ENCODE results near the gene NT5E. TPM values are rescaled to one million over a fixed set of nuclear protein-coding genes. Genes with fewer than 3 reads are reported as not detected.
"Not testable (repeated sequence)": the region's sequence is repeated elsewhere in the genome, so short reads cannot be mapped to it uniquely, and the experiment has no call there.

Gene NT5E
- total RNA-seq, 1 experiment from 2014 or later = 76.5 TPM

DNA sequence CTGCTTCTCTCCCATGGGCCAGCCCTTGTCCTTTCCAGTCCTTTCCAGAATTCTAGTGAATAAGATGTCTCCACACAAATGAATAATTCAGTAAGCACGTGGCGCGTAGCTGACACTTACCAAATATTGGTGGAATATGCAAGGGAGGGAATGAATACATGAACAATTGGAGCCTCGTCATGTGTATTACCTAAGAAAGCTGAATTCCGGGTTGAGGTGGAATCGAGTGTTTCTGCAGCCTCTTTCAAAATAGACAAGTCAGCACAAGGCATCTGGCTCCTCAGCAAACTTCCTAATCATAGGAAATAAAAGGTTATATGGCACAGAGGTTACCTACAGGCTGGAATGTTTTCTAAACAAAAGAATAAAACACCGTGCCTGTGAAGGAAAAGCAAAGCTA lies 47.0 kb upstream of the NT5E start:
- intact Hi-C loops (cut with micrococcal nuclease; ENCODE audit: unreplicated experiment) = loop anchor here (1.0 kb wide), 1 partner anchor 48 kb away; no protein-coding TSS in a partner anchor

DNA sequence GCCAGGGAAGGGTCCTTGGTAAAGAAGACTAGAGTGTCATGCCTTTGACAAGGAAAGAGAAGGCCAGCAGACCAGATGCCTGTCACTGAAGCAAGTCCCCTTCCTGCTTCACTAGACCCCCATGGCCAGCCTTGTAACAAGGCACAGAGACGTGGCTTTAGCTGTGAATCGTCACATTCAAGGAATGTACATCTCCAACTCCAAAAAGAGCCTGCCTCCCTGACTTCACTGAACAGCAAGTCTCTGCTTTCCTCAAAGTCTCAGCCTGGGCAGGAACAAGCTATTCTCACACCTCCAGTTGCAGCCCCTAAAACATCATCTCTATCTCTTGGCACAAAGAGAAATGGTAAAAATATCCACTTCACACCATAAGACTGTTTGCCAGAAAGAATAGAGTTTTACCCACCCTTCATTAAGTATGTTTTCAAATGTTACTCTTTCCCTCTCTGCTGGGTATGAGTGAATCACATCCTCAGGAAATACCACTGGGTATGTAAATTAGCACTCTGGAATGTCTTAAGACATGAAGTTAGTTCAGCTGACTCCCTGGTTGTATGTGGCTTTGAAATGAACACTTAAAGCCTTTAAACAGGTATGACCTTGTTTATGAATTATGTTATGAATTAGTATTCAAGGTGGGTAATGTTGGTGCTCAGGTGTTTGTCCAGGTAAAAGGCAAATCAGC lies 46.4 kb upstream of the NT5E start:
- no peak for DNase-seq
- Mint-ChIP-seq H3K36me3 (ENCODE audit: insufficient read depth, unreplicated experiment) (peaks cover 16% of the 10 kb centered on the region), H3K27me3 (ENCODE audit: unreplicated experiment) (no peaks in the 10 kb centered on the region), H3K9me3 (ENCODE audit: low read depth, unreplicated experiment) (peaks cover 4% of the 10 kb centered on the region), H3K4me1 (ENCODE audit: low read depth, unreplicated experiment) (peaks cover 86% of the 10 kb centered on the region), H3K27ac (ENCODE audit: unreplicated experiment) (peak overlapping the region; percentile 99), H3K4me3 (ENCODE audit: low read depth, unreplicated experiment) (peak overlapping the region; percentile 71)
- TF ChIP-seq, protein P1, sequence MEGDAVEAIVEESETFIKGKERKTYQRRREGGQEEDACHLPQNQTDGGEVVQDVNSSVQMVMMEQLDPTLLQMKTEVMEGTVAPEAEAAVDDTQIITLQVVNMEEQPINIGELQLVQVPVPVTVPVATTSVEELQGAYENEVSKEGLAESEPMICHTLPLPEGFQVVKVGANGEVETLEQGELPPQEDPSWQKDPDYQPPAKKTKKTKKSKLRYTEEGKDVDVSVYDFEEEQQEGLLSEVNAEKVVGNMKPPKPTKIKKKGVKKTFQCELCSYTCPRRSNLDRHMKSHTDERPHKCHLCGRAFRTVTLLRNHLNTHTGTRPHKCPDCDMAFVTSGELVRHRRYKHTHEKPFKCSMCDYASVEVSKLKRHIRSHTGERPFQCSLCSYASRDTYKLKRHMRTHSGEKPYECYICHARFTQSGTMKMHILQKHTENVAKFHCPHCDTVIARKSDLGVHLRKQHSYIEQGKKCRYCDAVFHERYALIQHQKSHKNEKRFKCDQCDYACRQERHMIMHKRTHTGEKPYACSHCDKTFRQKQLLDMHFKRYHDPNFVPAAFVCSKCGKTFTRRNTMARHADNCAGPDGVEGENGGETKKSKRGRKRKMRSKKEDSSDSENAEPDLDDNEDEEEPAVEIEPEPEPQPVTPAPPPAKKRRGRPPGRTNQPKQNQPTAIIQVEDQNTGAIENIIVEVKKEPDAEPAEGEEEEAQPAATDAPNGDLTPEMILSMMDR (IDR thresholded peaks at IDR 0.05; ENCODE audit: unreplicated experiment) = no peak
- intact Hi-C loops (cut with micrococcal nuclease; ENCODE audit: unreplicated experiment) = loop anchor here (1.0 to 2.0 kb wide), 2 partner anchors 48 to 61 kb away; no protein-coding TSS in a partner anchor
- CTCF ChIA-PET = interaction anchor here (0.8 to 3.3 kb wide), 4 partner anchors 43 to 79 kb away, joined by 4 to 16 read pairs (median 12); partner anchors contain the start of gene NT5E
- TSS peak; percentile 73 for BruUV-seq (replicated peaks)

More for the DNA sequence above, 47.0 kb upstream of the NT5E start:
- CTCF ChIA-PET = interaction anchor here (2.4 to 3.3 kb wide), 2 partner anchors 49 to 80 kb away, joined by 12 to 16 read pairs; no protein-coding TSS in a partner anchor
- peaks cover 86% of the 10 kb centered on the region for H3K4me1 Mint-ChIP-seq (ENCODE audit: low read depth, unreplicated experiment)
- peak overlapping the region; percentile 99 for H3K27ac Mint-ChIP-seq (ENCODE audit: unreplicated experiment)
- DNase-seq = no peak
- H3K36me3 Mint-ChIP-seq (ENCODE audit: insufficient read depth, unreplicated experiment) = peaks cover 16% of the 10 kb centered on the region
- H3K9me3 Mint-ChIP-seq (ENCODE audit: low read depth, unreplicated experiment) = peaks cover 4% of the 10 kb centered on the region
- TF ChIP-seq, protein P1 (IDR thresholded peaks at IDR 0.05; ENCODE audit: unreplicated experiment) = no peak
- no peaks in the 10 kb centered on the region for H3K27me3 Mint-ChIP-seq (ENCODE audit: unreplicated experiment)
- no peak overlapping the region for H3K4me3 Mint-ChIP-seq (ENCODE audit: low read depth, unreplicated experiment)
- no TSS peak for BruUV-seq (replicated peaks)

DNA sequence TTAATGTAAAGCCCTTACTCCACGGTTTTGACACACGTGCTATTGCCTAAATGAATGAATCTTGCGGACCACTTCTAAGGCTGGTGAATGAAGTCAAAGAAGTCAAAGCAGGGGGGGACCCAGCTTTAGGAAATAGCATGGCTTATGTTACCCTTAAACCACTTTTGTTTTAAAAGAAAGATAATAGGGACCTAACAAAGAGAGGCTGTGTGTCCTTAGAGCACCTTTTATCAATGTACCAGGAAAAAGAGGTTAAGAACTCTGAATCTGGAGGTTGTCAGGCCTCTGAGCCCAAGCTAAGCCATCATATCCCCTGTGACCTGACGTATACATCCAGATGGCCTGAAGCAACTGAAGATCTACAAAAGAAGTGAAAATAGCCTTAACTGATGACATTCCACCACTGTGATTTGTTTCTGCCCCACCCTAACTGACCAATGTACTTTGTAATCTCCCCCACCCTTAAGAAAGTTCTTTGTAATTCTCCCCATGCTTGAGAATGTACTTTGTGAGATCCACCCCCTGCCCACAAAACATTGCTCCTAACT lies 45.8 kb upstream of the NT5E start:
- TSS peak; percentile 82 for BruUV-seq (replicated peaks)
- CTCF ChIA-PET = interaction anchor here (0.8 to 3.3 kb wide), 6 partner anchors 43 to 79 kb away, joined by 3 to 16 read pairs (median 8); partner anchors contain the start of gene NT5E

DNA sequence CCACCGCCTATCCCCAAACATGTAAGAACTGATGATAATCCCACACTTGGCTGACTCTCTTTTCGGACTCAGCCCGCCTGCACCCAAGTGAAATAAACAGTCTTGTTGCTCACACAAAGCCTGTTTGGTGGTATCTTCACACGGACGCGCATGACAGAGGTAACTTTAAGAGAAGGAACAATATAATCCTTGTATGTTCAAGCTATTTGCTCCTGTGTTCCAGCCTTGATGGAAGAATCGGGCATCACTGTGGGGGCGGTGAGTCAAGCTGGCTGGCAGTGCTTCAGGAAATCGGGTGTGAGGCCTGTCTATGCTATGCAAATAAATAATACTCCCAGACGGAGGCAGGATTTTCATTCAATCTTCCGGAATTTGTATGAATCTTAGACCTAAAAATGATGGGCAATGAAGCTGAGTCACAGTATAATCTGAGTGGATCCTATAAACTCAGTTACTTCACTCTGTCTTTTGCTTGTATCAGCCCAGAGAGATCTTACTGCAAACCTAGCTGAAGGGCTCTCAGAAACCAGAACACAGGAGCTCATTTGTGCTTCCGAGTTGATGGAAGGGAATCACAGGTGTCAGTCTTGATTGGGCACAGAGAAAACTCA lies 45.2 kb upstream of the NT5E start:
- Mint-ChIP-seq H3K27me3 (ENCODE audit: unreplicated experiment) (no peaks in the 10 kb centered on the region), H3K36me3 (ENCODE audit: insufficient read depth, unreplicated experiment) (peaks cover 16% of the 10 kb centered on the region), H3K4me3 (ENCODE audit: low read depth, unreplicated experiment) (peak overlapping the region; percentile 71), H3K4me1 (ENCODE audit: low read depth, unreplicated experiment) (peaks cover 74% of the 10 kb centered on the region), H3K9me3 (ENCODE audit: low read depth, unreplicated experiment) (peaks cover 4% of the 10 kb centered on the region), H3K27ac (ENCODE audit: unreplicated experiment) (peak overlapping the region; percentile 99)
- intact Hi-C loops (cut with micrococcal nuclease; ENCODE audit: unreplicated experiment) = loop anchor here (1.0 to 2.0 kb wide), 3 partner anchors 43 to 79 kb away; no protein-coding TSS in a partner anchor
- TF ChIP-seq, protein P1 (IDR thresholded peaks at IDR 0.05; ENCODE audit: unreplicated experiment) = no peak
- CTCF ChIA-PET = interaction anchor here (0.6 to 3.3 kb wide), 11 partner anchors 14 to 732 kb away, joined by 3 to 16 read pairs (median 4); partner anchors contain the start of gene NT5E
- no TSS peak for BruUV-seq (replicated peaks)
- peak; percentile 75 for DNase-seq

More for the DNA sequence above, 45.8 kb upstream of the NT5E start:
- intact Hi-C loops (cut with micrococcal nuclease; ENCODE audit: unreplicated experiment) = loop anchor here (2.0 kb wide), 1 partner anchor 61 kb away; no protein-coding TSS in a partner anchor
- not testable (repeated sequence) for DNase-seq; H3K9me3 Mint-ChIP-seq (ENCODE audit: low read depth, unreplicated experiment); H3K27me3 Mint-ChIP-seq (ENCODE audit: unreplicated experiment)
- Mint-ChIP-seq H3K27ac (ENCODE audit: unreplicated experiment) (peak overlapping the region; percentile 99), H3K4me1 (ENCODE audit: low read depth, unreplicated experiment) (peaks cover 80% of the 10 kb centered on the region), H3K36me3 (ENCODE audit: insufficient read depth, unreplicated experiment) (peaks cover 16% of the 10 kb centered on the region), H3K4me3 (ENCODE audit: low read depth, unreplicated experiment) (peak overlapping the region; percentile 71)

Data from Calu3 (cell line).